Stimulated activated CD4-positive, alpha-beta T cell treated with anti-CD3 and anti-CD28 coated beads, TNF-alpha, amount 100 ng/mL, for 24 hours (primary cell): Measurements from ENCODE around the gene BCKDHB.
A peak's percentile ranks its signal among the peaks of the same experiment; 100 is the strongest.

Source experiments
- DNase-seq, 3 experiments: peaks; one replicate each; pipeline ENCODE4 v3.0.0-alpha.2; 2020; ENCODE audit warnings: low read depth in 3 of 3

Gene BCKDHB

DNA sequence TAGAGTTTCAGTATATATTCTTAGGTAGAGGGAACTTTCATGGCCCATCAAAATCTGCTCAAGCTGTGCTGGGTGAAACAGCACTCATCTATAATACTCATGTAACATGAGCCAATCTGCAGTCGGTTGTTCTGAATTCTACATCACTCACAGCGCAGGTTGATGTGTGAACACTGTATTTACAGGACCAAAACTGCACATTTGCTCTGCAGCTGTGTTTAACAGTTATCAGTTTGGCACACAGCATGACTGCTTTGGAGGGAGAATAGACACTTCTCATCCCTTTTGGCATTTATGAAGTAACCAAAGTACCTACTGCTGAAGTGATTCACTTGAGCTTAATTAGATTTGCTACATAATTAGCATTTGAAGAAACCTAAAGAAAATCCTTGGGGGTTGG, 225.1 kb downstream of the BCKDHB start:
- DNase-seq: no peak

DNA sequence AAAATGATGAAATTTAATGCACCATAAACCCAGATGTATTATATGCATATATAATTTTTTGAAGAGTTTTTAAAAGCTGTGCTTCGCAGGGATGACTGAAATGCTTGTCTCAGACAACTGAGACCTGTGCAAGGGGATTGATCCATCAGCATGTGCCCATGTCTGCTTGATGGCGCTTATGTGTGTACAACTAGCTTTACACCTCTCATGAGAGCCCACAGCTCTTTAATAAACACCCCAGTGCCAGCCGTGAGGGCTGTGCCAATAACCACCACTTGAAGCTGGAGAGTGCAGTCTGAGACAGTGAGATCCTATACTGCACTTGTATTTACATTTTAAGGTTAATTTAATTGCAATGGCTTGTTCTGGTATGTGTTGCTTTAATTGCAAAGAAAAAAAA, 225.5 kb downstream of the BCKDHB start:
- DNase-seq: no peak

DNA sequence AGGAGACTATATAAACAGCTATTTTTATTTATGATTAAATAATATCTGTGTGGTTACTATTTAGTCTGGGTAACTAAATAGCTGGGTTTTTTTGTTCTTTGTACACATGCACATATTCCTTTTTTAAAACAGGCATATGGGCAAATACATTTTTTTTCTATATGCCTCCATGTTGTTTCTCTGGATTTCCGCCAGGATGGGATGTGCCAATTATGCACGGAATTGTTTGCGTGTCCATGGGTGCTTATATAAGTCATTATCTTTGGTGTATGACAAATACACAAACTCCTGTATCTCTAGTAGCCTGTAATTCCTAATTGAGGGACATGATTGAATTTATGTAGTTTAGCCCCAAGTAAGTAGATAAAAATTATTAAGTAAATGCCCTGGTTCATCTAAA, 226.9 kb downstream of the BCKDHB start:
- DNase-seq: no peak

DNA sequence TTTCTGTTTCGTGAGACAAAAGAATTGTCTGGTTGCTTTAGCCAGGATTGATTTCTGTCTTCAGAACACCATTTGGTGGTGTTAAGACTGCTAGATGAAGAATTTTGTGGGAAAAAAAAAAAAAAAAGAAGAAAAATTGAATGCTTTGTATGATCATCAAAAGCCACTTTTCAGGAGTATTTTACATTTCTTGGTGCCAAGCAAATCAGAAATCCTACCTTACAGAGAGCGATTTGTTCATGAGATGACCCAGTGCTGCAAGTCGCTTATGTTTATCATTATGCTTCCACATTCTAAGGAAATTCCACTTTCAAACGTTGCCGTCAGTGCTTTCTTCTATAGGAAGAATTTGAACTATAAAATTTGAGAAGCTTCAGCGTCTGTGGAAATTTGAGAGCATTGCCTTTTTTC, 228.7 kb downstream of the BCKDHB start:
- no peak for DNase-seq

DNA sequence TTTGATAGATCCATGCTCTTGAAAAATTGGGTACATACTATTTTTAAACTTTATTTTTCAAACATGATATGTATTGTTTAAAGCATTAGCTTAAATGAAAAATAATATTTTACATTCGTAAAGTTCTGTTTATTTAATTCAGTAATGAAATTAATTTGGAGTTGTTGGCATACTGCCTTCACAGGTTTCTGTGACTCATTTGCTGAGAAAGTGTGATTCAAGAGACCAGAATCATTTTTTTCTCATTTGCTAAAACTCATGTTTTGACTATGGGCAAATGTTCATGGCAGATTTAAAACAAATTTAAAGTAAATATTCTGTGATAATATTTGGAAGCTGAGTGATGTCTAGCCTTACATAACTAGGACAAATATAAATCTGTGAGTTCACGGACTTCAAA, 230.4 kb downstream of the BCKDHB start:
- no peak for DNase-seq

DNA sequence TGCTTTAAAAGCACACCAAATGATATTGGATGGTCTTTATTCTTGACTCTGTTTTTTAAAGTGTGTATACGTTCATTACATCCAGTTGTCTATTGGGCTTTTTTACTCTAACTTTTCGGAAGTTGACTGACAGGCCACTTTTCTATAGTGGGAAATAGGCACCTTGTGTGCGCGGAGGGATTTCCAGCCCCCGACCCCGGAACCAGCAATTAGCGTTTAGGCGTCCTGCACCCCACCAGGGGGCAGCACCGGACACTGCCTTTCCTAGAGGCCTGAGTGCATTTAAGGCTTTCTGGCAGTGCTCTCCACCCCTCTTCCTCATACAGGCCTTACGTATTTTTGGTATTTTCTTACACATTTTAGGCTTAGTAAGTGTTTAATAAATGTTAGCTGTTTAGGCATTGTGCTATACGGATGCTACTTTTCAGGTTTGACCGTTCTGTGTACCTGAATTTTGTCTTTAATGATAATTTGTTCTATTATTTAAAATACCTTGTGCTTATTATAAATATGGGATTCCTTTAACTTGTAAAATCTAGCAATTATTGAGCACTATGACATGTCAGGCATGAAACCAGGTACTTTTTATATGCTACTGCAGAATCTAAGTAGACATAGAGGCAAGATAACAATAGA, 231.8 kb downstream of the BCKDHB start:
- DNase-seq: peak; percentile 46 to 62 (median 61)

DNA sequence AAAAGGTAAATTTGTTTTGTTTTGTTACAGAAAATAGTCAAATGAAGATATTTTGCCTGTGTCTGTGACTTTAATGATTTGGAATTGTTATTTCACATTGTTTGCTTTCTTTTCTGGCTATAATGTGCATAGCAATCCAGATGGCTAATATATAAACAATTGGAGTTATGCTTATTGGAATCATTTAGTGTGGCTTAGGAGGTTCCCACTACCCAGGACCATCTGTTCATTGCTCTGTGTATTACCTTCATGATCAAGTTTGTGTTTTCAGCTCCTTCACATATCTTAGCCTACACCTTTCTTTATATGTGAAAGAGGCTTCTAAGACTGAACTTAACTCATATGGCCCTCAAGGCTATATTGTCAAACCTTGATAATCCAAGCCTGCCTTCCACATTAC, 232.9 kb downstream of the BCKDHB start:
- DNase-seq: no peak

DNA sequence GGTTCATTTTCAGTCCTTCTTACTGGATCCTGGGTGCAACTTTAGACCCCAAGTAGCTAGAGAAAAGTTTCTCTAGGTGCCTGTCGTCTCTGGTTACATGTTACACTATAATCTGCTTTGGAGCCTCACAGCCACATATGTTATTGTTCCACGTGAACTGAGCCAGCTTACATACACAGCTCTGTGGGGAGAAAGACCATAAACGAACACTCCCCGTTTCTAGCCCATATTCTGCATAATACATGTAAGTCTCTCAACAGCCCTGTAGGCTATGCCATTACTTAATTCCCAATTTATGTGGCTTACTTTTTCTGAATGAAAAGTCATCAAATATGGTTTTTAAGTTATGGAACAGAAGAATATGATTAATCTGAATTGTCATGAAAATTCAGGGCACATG, 233.8 kb downstream of the BCKDHB start:
- no peak for DNase-seq

DNA sequence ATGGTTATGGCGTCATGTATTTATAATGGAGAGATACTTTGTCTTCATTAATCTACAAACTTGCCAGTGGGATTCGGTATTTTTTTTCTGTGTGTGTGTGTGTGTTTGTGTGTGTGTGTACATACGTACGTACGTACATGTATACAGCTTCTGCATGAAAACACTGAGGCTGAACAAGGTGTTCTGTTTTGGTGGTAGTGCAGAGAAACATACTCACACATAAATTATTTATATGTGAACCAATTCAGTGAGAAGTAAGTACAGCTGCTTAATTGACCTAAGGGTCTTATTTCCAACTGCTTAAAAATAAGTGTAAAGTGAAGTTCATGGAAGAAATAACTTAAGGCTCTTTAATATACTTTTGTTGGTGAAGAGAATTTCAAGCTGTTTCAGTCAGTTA, 234.2 kb downstream of the BCKDHB start:
- no peak for DNase-seq

DNA sequence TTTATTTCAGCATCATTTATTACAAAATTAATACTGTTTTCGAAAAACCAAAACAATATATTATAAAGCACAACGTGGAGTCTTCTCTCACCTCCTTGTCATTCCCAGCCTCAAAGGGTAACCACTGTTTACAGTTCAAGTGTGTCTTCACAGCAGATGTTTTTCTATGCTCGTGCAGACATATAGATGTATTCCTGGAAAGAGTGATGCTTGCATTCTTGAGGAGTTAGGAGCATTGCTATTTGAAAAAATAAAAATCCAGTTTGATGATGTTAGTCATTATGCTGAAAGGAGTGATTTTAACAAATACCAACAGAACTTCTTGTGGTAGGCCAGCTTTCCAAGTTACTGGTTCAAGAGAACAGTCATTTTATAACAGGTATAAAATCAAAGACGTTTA, 234.9 kb downstream of the BCKDHB start:
- no peak for DNase-seq

DNA sequence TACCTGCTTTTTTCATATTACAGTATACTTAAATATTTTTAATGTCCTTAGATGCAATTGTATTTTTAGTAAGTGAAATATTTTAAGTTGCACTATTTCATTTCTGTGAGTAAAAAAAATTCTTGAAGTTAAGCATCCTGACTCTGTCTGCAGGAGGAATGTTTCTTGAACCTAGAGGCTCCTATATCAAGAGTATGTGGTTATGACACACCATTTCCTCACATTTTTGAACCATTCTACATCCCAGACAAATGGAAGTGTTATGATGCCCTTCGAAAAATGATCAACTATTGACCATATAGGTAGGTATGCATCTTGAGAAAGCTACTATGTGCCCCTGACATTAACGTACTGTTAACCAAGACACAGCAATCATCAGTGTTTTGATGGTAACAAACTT, 237.0 kb downstream of the BCKDHB start:
- DNase-seq: no peak

DNA sequence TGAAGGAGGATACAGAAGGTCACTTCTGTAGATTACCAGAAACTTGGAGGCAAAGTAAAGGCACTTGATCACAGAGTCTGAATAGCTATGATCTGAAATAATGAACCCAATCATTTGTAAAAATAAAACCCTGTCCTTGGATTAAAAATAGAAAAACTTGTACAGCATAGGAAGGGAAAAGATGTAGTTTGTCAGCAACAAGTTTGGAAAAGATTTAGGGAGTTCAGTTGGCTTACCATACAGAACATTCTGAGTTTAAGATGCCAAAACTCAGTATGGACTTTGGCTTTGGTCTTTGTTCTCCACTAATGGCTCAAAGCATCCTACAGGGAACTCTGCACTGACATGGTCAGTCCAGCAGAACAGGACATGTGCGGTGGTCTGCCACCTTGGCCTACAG, 240.6 kb downstream of the BCKDHB start:
- DNase-seq: no peak

DNA sequence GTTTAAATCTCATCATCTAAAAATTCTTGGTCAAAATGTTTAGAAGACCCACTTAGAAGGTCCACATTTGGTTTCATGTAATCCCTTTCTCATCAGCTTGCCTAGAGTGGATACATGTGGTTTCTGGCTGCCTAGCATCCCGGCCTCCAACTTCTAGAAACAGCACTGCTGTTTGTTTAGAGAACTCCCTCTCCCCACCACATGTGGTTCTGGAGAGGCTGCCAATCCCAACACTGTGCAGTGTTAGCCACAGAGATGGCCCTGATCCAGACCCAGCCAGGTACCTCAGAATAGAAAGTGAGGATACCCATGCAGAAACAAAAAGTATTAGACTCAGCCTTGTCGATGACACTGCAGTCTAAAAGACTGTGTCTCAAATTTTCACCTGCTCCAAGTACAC, 241.8 kb downstream of the BCKDHB start:
- no peak for DNase-seq

DNA sequence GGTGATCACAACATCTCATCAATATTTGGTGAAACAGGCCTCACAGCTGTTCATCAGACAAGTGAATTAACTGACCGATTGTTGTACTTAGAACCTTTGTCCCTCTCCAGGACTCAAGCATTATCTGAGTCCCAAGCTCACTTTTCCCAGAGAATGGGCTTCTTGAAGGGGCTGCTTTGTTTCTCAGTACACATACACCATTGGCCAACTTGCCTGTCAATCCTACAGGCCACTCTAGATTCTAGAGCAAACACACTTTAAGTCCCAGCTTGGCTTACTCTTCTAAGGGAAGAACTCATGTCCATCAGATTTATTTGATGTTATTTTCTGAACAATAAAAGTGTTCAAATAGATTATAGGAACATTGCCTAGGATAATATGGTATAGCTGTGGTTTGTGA, 249.5 kb downstream of the BCKDHB start:
- no peak for DNase-seq

DNA sequence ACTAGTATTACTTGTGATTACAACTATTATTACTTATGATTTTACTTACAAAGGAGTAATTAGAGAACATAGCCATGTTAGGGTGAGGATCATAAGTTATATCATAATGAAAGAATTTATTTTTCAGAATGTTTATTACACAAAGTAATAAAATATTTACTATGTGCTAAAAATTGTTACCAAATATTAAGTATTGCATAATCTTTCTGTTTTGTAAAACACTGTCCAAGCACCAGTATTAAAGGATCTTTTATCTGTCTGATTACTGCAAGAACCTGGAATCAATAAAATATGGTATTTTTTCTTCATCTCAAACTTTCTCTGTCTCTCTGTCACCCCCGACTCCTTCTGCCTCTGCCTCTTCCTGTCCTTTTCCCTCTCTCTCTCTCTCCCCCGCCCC, 250.1 kb downstream of the BCKDHB start:
- DNase-seq: no peak

DNA sequence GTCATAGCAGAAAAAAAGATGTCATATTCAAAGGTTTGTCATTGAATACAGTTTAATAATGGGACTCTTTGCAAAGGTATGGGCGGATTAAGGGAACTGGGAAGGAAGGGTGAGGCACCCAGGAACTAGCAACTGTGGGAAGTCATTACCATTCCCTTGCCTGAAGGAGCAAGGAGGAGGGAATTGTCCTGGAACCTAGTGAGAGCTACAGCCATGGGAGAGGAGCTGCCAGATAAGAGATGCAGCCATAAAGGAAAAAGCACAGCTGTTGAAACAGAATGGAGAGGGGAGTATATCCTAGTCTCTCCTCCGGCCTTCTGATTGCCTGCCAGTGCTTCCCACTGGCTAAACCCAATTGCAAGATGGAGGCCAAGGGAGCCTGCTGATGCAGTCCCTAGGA, 250.6 kb downstream of the BCKDHB start:
- no peak for DNase-seq

DNA sequence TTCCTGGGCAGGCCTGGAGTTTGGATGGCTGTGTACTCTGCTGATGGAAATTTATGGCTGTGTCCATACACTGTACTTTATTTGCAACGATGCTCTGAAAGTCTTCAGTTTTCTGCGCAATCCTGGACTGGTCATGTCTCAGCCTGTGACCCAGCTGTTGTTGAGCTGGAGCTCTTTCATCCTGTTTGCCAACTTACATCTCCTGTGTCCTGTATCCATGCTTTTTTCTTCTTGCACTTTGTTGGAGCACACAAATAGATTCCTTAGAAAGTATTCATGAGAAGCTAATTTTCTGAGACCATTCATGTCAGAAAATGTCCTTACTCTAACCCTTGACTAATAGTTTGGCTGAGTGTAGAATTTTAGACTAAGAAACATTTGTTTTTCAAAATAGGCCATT, 251.2 kb downstream of the BCKDHB start:
- DNase-seq: no peak

DNA sequence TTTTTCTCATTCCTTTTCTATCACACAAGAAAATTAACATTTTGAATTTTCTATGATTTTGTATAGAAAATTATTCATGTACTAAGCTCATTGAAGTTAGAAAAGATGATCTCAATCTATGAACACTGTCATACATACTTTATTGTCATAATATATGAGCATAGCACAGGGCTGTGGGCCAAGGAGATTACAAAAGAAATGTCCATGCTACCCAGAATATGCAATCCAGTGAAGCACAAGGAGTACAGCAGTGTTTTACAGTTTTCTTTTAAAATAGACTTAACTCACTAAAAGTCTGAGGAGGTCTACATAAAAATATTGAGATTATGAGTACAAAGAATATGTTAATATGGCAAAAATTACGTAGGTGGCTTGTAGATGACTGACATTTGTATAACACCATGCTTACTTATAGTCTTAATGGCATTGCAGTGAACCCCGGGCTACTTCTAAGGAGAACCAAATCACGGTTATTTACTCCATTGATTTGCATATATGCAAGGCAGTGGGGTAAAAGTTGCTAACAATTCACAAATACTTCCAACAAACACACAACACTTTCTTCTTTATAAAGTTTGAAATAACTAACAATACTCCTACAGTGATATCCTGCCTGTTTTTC, 257.1 kb downstream of the BCKDHB start:
- no peak for DNase-seq

DNA sequence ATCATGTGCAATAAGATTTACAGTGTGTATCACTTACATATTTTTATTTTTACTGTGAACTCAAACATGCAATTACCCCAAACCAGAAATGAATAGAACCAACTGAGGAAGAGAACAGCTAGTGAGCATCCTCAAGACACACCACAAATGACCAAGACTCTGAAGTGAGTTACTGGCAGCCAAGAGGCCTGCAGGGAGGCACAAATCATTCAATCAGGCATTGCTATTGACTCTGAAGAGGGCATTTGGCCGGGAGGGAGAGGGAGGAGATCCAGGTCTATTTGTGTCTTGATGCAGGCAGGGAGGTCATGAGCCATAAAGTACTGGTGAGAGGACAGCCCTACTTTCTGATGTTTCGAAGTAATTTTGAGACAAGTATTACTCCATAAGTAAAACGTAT, 257.7 kb downstream of the BCKDHB start:
- no peak for DNase-seq

DNA sequence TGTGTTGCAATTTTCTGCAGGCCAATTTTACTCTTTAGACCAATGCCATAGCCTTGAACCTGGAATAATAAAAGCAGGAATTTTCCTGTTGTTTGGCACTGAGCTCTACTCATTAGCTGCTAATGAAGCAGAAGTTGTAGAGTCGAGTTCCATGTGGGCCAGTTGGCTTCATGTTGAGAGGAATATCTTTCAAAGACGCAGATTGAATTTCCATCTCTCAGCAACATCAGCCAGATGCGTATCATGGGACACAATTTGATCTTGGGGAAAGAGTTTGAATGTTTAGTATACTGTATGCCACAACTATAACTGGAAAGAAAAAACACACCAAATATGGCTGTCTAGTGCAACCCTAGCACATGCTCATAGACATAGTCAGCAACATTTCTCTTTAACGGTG, 259.6 kb downstream of the BCKDHB start:
- no peak for DNase-seq

DNA sequence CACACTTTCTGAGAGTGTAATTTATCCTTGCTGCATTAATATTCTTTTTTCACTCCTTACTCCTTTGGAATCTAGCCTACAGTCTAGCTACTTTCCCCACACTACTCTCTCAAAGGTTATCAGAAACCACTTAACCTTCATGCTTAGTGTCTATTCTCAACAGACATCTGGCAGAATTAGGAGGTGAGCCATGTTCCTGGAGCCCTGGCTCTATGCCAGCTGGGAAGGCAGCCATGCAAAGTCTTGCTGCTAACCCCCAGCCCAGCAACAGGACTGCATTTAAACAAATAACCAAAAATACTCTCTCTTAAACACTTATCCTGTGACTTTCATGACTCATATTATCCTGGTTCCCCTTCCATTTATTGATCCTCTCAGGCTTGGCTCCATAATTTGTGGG, 260.2 kb downstream of the BCKDHB start:
- DNase-seq: no peak

DNA sequence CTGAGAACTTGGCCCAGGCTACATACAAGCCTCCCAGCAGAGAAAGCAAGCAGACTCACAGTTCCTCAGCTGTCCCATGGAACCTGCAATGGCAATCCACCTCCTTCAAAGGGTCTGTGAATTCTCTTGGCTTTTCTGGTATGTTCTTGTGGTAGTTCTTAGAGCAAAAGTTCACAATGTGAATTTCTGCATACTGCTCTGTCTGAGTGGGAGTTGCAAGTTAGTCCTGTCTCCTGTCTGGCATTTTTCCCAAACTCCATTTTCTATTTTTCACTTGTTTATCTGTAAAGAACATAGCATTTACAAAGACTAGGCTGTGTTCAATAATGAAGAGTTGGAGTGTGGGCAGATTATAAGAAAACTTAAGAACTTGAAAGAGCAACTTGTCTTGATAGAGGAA, 269.9 kb downstream of the BCKDHB start:
- DNase-seq: no peak

DNA sequence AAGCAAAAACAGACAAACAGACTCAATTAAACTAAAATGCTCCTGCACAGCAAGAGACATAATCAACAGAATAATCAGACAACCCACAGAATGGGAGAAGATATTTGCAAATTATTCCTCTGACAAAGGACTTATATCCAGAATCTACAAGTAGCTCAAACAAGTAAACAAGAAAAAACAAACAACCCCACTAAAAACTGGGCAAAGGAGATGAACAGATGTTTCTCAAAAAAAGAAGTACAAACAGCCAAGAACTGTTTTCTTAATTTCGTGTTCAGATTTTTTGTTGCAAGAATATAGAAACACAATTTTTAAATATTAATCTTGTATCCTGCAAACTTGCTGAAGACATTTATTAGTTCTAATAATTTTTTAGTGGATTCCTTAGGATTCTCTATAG, 274.1 kb downstream of the BCKDHB start:
- no peak for DNase-seq

DNA sequence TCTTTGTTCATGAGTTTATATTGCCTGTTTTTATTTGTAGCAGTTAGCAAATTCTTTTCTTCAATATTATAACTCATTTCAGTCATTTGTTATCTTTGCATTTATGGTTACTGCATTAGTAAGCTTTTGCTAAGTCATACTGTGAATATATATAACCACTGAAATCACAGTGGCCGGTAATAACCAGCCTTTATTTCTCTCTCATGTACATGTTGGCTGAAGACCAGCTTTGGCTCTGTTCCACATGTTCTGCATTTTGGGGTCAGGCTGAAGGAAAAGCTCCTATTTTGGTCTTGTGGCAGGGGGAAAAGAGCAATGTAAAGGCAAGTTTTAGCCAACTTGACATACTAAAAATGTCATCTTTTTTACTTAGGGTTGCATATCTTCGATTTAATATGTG, 276.3 kb downstream of the BCKDHB start:
- no peak for DNase-seq
